ENCODE data around the gene MRPS35.

- no peak for TF ChIP-seq CTCF (IDR thresholded peaks at IDR 0.05)
- TF ChIP-seq POLR2A (IDR thresholded peaks at IDR 0.05) = no peak
These were observed 68.8 kb downstream of the MRPS35 start for GRCh38 chr12:27779416-27779919.
